ENCODE measurements around the gene PDK3.
A peak's percentile ranks its signal among the peaks of the same experiment; 100 is the strongest.

The PDK3 gene

DNA sequence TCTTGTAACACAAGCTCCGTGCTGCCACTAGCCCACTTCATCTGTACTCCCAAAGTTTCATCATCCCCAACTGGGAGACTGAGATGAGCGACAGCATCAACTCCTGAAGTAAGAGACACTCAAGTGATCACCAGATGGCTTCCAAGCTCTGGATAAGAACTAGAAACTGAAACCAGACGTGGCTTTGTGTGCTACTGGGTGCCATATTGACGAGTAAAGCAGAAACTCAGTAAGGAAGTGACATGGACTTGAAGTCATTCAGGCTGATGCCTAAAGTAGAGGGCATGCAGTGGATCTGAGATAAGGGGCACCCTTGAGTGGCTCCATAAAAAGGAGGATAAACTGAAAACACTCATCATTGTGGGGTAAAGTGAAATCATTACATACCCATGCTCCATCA, 109.7 kb downstream of the PDK3 start:
- H3K9me2 ChIP-seq (replicated peaks; ENCODE audit: insufficient read depth, low read length): no peaks in the 10 kb centered on the region
- H3K4me3 ChIP-seq (ENCODE audit: low read length): no peak overlapping the region
- H3K36me3 ChIP-seq (replicated peaks; ENCODE audit: insufficient read depth, low read length): no peaks in the 10 kb centered on the region
- peak; percentile 47 for DNase-seq
- no peak overlapping the region for H3K27ac ChIP-seq (ENCODE audit: low read length)
- no peaks in the 10 kb centered on the region for H3F3A ChIP-seq (ENCODE audit: insufficient read depth, low read length)
- H3K79me2 ChIP-seq (ENCODE audit: low read length): no peaks in the 10 kb centered on the region
- no peaks in the 10 kb centered on the region for H3K27me3 ChIP-seq (replicated peaks; ENCODE audit: insufficient read depth, low read length)
- no peak overlapping the region for H3K4me2 ChIP-seq (ENCODE audit: low read depth, low read length)
- H3K4me1 ChIP-seq (ENCODE audit: low read length): no peaks in the 10 kb centered on the region
- no peak overlapping the region for H2AFZ ChIP-seq (ENCODE audit: low read length)
- H4K20me1 ChIP-seq (ENCODE audit: insufficient read depth, low read length): no peaks in the 10 kb centered on the region
- H3K9ac ChIP-seq (ENCODE audit: low read length): no peak overlapping the region
- no peaks in the 10 kb centered on the region for H3K9me3 ChIP-seq (replicated peaks; ENCODE audit: insufficient read depth, low read length)
- TF ChIP-seq EZH2 (optimal IDR thresholded peaks at IDR 0.05; ENCODE audit: low read depth, low read length) (no peak), EZH2phosphoT487 (IDR thresholded peaks at IDR 0.05; ENCODE audit: low read length) (no peak)
- TF ChIP-seq, protein P1, sequence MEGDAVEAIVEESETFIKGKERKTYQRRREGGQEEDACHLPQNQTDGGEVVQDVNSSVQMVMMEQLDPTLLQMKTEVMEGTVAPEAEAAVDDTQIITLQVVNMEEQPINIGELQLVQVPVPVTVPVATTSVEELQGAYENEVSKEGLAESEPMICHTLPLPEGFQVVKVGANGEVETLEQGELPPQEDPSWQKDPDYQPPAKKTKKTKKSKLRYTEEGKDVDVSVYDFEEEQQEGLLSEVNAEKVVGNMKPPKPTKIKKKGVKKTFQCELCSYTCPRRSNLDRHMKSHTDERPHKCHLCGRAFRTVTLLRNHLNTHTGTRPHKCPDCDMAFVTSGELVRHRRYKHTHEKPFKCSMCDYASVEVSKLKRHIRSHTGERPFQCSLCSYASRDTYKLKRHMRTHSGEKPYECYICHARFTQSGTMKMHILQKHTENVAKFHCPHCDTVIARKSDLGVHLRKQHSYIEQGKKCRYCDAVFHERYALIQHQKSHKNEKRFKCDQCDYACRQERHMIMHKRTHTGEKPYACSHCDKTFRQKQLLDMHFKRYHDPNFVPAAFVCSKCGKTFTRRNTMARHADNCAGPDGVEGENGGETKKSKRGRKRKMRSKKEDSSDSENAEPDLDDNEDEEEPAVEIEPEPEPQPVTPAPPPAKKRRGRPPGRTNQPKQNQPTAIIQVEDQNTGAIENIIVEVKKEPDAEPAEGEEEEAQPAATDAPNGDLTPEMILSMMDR (IDR thresholded peaks at IDR 0.05; ENCODE audit: low read length): no peak

DNA sequence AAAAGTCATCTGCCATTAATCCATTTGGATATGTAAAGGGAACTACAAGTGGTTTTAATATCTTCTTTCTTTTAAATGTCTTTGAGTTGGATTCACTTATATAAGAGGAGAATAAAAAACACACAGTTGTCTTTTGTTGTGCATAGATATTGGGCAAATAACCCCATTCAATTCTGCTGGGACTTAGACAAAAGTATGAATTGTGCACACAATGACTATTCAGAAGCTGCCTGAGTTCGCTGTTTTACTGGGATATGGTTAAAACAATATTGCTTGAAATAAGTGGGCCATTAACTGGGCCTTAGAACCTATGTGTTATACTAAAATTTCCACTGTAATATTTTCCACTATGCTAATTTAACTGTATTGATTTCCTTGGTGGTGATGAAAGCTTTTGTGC, 110.4 kb downstream of the PDK3 start:
- no peaks in the 10 kb centered on the region for H3K27me3 ChIP-seq (replicated peaks; ENCODE audit: insufficient read depth, low read length)
- no peak overlapping the region for H2AFZ ChIP-seq (ENCODE audit: low read length)
- H4K20me1 ChIP-seq (ENCODE audit: insufficient read depth, low read length): no peaks in the 10 kb centered on the region
- TF ChIP-seq, protein P1 (IDR thresholded peaks at IDR 0.05; ENCODE audit: low read length): no peak
- TF ChIP-seq EZH2phosphoT487 (IDR thresholded peaks at IDR 0.05; ENCODE audit: low read length) (no peak), EZH2 (optimal IDR thresholded peaks at IDR 0.05; ENCODE audit: low read depth, low read length) (no peak)
- no peaks in the 10 kb centered on the region for H3K4me1 ChIP-seq (ENCODE audit: low read length)
- no peaks in the 10 kb centered on the region for H3F3A ChIP-seq (ENCODE audit: insufficient read depth, low read length)
- H3K9me3 ChIP-seq (replicated peaks; ENCODE audit: insufficient read depth, low read length): no peaks in the 10 kb centered on the region
- no peaks in the 10 kb centered on the region for H3K79me2 ChIP-seq (ENCODE audit: low read length)
- H3K36me3 ChIP-seq (replicated peaks; ENCODE audit: insufficient read depth, low read length): no peaks in the 10 kb centered on the region
- H3K4me3 ChIP-seq (ENCODE audit: low read length): no peak overlapping the region
- no peak overlapping the region for H3K27ac ChIP-seq (ENCODE audit: low read length)
- H3K4me2 ChIP-seq (ENCODE audit: low read depth, low read length): no peak overlapping the region
- H3K9me2 ChIP-seq (replicated peaks; ENCODE audit: insufficient read depth, low read length): no peaks in the 10 kb centered on the region
- no peak overlapping the region for H3K9ac ChIP-seq (ENCODE audit: low read length)
- DNase-seq: no peak

DNA sequence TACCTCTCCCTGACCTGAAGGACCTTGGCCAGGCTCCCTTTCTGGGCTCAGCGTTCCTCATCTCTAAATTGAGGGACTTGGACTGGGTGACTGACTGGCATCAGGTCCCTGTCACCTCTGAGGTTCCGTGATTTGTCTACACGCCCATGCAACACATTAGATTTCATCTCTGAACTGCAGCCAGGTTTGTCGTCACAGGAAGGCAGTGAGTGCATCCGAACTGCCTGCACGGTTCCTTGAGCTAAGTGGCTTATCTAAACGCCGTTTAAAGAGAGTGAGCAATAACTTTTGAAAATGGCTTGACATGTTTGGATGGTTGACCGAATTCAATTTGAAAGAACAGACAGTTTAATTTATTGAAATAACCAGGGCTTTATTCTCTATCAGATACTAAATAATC, 112.0 kb downstream of the PDK3 start:
- H3K4me3 ChIP-seq (ENCODE audit: low read length): no peak overlapping the region
- H3K9me3 ChIP-seq (replicated peaks; ENCODE audit: insufficient read depth, low read length): no peaks in the 10 kb centered on the region
- no peak overlapping the region for H3K27ac ChIP-seq (ENCODE audit: low read length)
- no peaks in the 10 kb centered on the region for H3F3A ChIP-seq (ENCODE audit: insufficient read depth, low read length)
- H3K79me2 ChIP-seq (ENCODE audit: low read length): no peaks in the 10 kb centered on the region
- no peaks in the 10 kb centered on the region for H3K9me2 ChIP-seq (replicated peaks; ENCODE audit: insufficient read depth, low read length)
- TF ChIP-seq EZH2 (optimal IDR thresholded peaks at IDR 0.05; ENCODE audit: low read depth, low read length) (no peak), EZH2phosphoT487 (IDR thresholded peaks at IDR 0.05; ENCODE audit: low read length) (no peak)
- TF ChIP-seq, protein P1 (IDR thresholded peaks at IDR 0.05; ENCODE audit: low read length): no peak
- H3K27me3 ChIP-seq (replicated peaks; ENCODE audit: insufficient read depth, low read length): no peaks in the 10 kb centered on the region
- H2AFZ ChIP-seq (ENCODE audit: low read length): no peak overlapping the region
- no peaks in the 10 kb centered on the region for H3K4me1 ChIP-seq (ENCODE audit: low read length)
- H3K4me2 ChIP-seq (ENCODE audit: low read depth, low read length): no peak overlapping the region
- no peak overlapping the region for H3K9ac ChIP-seq (ENCODE audit: low read length)
- H3K36me3 ChIP-seq (replicated peaks; ENCODE audit: insufficient read depth, low read length): no peaks in the 10 kb centered on the region
- H4K20me1 ChIP-seq (ENCODE audit: insufficient read depth, low read length): no peaks in the 10 kb centered on the region
- no peak for DNase-seq
